Measurements from ENCODE around the gene EEF1A2. TPM values are rescaled to one million over a fixed set of nuclear protein-coding genes. Genes with fewer than 3 reads are reported as not detected.

EEF1A2 gene
- total and polyA plus RNA-seq, 2 donors from 2014 or later = 1.5 to 18.1 TPM

GRCh38 chr20:63471981-63472831 is 26.7 kb downstream of the EEF1A2 start, which contains the start of gene KCNQ2:
Gene KCNQ2 (minus strand): TSS chr20:63472655. CDS start chr20:63472463, 192 bp downstream.
- H3K4me3 ChIP-seq (ENCODE audit: low read length in 3 of 3) = no peak within 1 kb of the TSS
- DNase-seq (no peak), FAIRE-seq (no peak)
- no peaks in the 10 kb centered on the region for H3K4me1 ChIP-seq (ENCODE audit: control insufficient read depth in 2 of 3, insufficient read depth in 2 of 3, low read depth in 1 of 3, low read length in 3 of 3)
- peaks cover 13% of the 10 kb centered on the region for H3K27me3 ChIP-seq (ENCODE audit: control insufficient read depth, insufficient read depth, low read length)
- no peak for TF ChIP-seq CTCF (IDR thresholded peaks at IDR 0.05; ENCODE audit: borderline replicate concordance, extremely low read depth, insufficient read depth)
- H3K9ac ChIP-seq (ENCODE audit: low read length in 3 of 3) = no peak within 1 kb of the TSS
- no peak within 1 kb of the TSS for H3K27ac ChIP-seq (ENCODE audit: low read depth in 2 of 2, low read length in 2 of 2)
- no peaks in the 10 kb centered on the region for H3K9me3 ChIP-seq (ENCODE audit: control insufficient read depth in 2 of 3, insufficient read depth in 1 of 3, low read length in 3 of 3)
- intact Hi-C loops (cut with DNase I) = no loop called here
- H3K36me3 ChIP-seq (ENCODE audit: control insufficient read depth in 2 of 3, insufficient read depth in 3 of 3, low read length in 3 of 3) = no peaks in the 10 kb centered on the region

GRCh38 chr20:63471717-63471980 is 27.2 kb downstream of the EEF1A2 start:
- peaks cover 13% of the 10 kb centered on the region for H3K27me3 ChIP-seq (ENCODE audit: control insufficient read depth, insufficient read depth, low read length)

GRCh38 chr20:63471002-63471716 is 27.7 kb downstream of the EEF1A2 start:
- H3K27me3 ChIP-seq (ENCODE audit: control insufficient read depth, insufficient read depth, low read length) = peaks cover 13% of the 10 kb centered on the region
- no peaks in the 10 kb centered on the region for H3K9me3 ChIP-seq (ENCODE audit: control insufficient read depth in 2 of 3, insufficient read depth in 1 of 3, low read length in 3 of 3)
- no peak for FAIRE-seq
- intact Hi-C loops (cut with DNase I) = no loop called here
- H3K4me1 ChIP-seq (ENCODE audit: control insufficient read depth in 2 of 3, insufficient read depth in 2 of 3, low read depth in 1 of 3, low read length in 3 of 3) = no peaks in the 10 kb centered on the region
- no peak overlapping the region for H3K9ac ChIP-seq (ENCODE audit: low read length in 3 of 3)
- no peak for DNase-seq
- H3K27ac ChIP-seq (ENCODE audit: low read depth in 2 of 2, low read length in 2 of 2) = no peak overlapping the region
- no peak for TF ChIP-seq CTCF (IDR thresholded peaks at IDR 0.05; ENCODE audit: borderline replicate concordance, extremely low read depth, insufficient read depth)
- no peak overlapping the region for H3K4me3 ChIP-seq (ENCODE audit: low read length in 3 of 3)
- no peaks in the 10 kb centered on the region for H3K36me3 ChIP-seq (ENCODE audit: control insufficient read depth in 2 of 3, insufficient read depth in 3 of 3, low read length in 3 of 3)

More at GRCh38 chr20:63471717-63471980, 27.2 kb downstream of the EEF1A2 start:
- no peak for FAIRE-seq
- DNase-seq = no peak
- no peak overlapping the region for H3K27ac ChIP-seq (ENCODE audit: low read depth in 2 of 2, low read length in 2 of 2)
- no peak for TF ChIP-seq CTCF (IDR thresholded peaks at IDR 0.05; ENCODE audit: borderline replicate concordance, extremely low read depth, insufficient read depth)
- H3K9ac ChIP-seq (ENCODE audit: low read length in 3 of 3) = no peak overlapping the region
- intact Hi-C loops (cut with DNase I) = no loop called here
- no peaks in the 10 kb centered on the region for H3K36me3 ChIP-seq (ENCODE audit: control insufficient read depth in 2 of 3, insufficient read depth in 3 of 3, low read length in 3 of 3)
- H3K4me3 ChIP-seq (ENCODE audit: low read length in 3 of 3) = no peak overlapping the region
- H3K9me3 ChIP-seq (ENCODE audit: control insufficient read depth in 2 of 3, insufficient read depth in 1 of 3, low read length in 3 of 3) = no peaks in the 10 kb centered on the region
- H3K4me1 ChIP-seq (ENCODE audit: control insufficient read depth in 2 of 3, insufficient read depth in 2 of 3, low read depth in 1 of 3, low read length in 3 of 3) = no peaks in the 10 kb centered on the region

Measured in kidney (tissue), 14 donors.